ENCODE results near the gene CLDN9. TPM values are rescaled to one million over a fixed set of nuclear protein-coding genes. Genes with fewer than 3 reads are reported as not detected.

The CLDN9 gene
- total RNA-seq, 1 donor from 2014 or later, result 0.14 TPM

DNA sequence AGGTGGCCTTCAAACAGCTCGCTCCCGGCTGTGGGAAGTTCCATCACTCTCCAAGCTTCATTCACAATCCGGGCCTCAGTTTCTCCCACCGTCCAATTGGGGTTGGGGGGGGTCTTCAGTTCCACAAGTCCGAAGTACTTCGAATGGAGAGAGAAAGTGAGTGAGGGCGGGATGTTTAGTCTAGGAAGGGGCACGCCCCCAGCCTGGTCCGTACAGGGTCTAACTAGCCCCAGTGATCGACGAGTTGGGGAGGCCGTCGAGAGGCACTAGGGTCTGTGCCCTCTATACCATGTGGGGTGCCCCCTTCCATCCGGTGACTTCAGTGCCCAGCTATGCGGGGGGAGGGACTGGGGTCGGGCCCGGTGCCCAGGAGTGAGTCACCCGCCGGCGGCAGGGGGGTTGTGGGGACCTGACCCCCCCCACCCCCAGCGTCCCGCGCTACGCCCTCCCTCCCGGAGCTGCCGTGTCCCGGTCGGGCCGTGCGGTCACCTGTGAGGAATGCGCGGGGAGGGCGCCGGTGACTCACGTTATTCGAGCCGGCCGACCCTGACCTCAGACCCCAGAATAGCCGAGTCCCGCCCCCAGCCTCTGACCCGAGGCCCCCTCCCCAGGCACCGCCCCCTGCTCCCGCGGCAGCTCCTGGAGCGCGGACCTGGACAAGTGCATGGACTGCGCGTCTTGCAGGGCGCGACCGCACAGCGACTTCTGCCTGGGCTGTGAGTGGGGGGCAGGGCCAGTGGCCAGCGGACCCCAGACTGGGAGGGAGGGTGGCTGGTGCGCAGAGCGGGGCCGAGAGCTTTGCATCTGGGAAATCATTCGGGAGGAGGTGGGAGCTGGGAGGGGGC, 8.1 kb downstream of the CLDN9 start:
- peak; percentile 41 for DNase-seq (ENCODE audit: low spot score)
- Mint-ChIP-seq H3K4me1 (ENCODE audit: low read depth) (peaks cover 35% of the 10 kb centered on the region), H3K9me3 (no peaks in the 10 kb centered on the region), H3K27me3 (ENCODE audit: low read depth) (peaks cover 16% of the 10 kb centered on the region), H3K4me3 (ENCODE audit: low read depth) (peak overlapping the region; percentile 87), H3K27ac (peak overlapping the region; percentile 90), H3K36me3 (ENCODE audit: low read depth) (peaks cover 9% of the 10 kb centered on the region)
- intact Hi-C loops (cut with micrococcal nuclease), result loop anchor here (1.0 to 10.0 kb wide), 3 partner anchors 18 to 104 kb away; partner anchors contain the start of gene PKMYT1

GRCh38 chr16:3021449-3022207, 8.9 kb downstream of the CLDN9 start:
- Mint-ChIP-seq H3K4me1 (ENCODE audit: low read depth) (peaks cover 35% of the 10 kb centered on the region), H3K36me3 (ENCODE audit: low read depth) (peaks cover 17% of the 10 kb centered on the region), H3K4me3 (ENCODE audit: low read depth) (peak overlapping the region; percentile 87), H3K9me3 (no peaks in the 10 kb centered on the region), H3K27ac (peak overlapping the region; percentile 90), H3K27me3 (ENCODE audit: low read depth) (peaks cover 16% of the 10 kb centered on the region)
- intact Hi-C loops (cut with micrococcal nuclease), result loop anchor here (2.0 to 10.0 kb wide), 3 partner anchors 39 to 117 kb away; partner anchors contain the start of gene PKMYT1
- peak; percentile 69 for DNase-seq (ENCODE audit: low spot score)

- Mint-ChIP-seq H3K36me3 (ENCODE audit: low read depth) (peaks cover 23% of the 10 kb centered on the region), H3K27ac (peak overlapping the region; percentile 90)
Observed at GRCh38 chr16:3022208-3022683, 9.5 kb downstream of the CLDN9 start.

DNA sequence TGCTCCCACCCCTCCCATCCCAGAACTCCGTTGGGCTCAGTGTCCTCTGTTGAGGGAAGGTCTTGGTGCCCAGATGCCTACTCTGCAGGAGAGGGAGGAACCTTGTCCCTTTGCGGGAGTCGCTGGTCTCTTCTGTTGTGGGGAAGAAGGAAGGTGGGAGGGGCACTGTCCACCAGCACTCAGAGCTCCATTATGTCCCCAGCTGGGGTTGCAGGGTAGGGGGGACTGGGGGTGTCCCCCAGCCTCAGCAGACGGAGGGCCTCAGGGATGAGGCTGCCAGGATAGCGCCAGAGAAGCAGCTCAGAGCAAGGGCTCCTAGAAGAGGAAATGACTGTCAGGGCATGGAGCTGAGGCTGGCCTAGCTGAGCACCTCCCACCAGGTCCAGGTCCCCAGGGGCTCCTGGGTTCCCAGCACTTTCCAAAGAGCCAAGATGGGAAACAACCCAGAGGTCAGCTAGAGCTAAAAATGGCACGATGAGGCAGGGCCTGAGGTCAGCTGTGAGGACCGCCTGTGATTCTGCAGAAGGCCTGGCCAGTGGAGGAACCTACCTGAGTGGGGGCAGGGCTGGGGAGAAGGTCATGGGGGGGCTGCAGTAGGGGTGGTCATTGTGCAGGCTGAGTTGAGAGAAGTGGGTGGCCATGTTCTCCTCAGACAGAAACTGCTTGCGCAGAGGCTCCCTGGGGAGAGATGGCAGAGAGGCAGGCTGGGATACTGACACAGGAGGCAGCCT, 10.1 kb downstream of the CLDN9 start:
- intact Hi-C loops (cut with micrococcal nuclease), result loop anchor here (2.0 to 10.0 kb wide), 3 partner anchors 41 to 118 kb away; partner anchors contain the start of gene PKMYT1
- H3K27ac Mint-ChIP-seq, result peak overlapping the region; percentile 90
- H3K4me3 Mint-ChIP-seq (ENCODE audit: low read depth), result peak overlapping the region; percentile 87
- peaks cover 10% of the 10 kb centered on the region for H3K27me3 Mint-ChIP-seq (ENCODE audit: low read depth)
- H3K9me3 Mint-ChIP-seq, result no peaks in the 10 kb centered on the region
- peaks cover 28% of the 10 kb centered on the region for H3K36me3 Mint-ChIP-seq (ENCODE audit: low read depth)
- DNase-seq (ENCODE audit: low spot score), result no peak
- H3K4me1 Mint-ChIP-seq (ENCODE audit: low read depth), result peaks cover 35% of the 10 kb centered on the region

More at GRCh38 chr16:3022208-3022683, 9.5 kb downstream of the CLDN9 start:
- Mint-ChIP-seq H3K4me1 (ENCODE audit: low read depth) (peaks cover 35% of the 10 kb centered on the region), H3K4me3 (ENCODE audit: low read depth) (peak overlapping the region; percentile 87), H3K27me3 (ENCODE audit: low read depth) (peaks cover 11% of the 10 kb centered on the region), H3K9me3 (no peaks in the 10 kb centered on the region)
- DNase-seq (ENCODE audit: low spot score), result peak; percentile 64
- intact Hi-C loops (cut with micrococcal nuclease), result loop anchor here (2.0 to 10.0 kb wide), 3 partner anchors 40 to 117 kb away; partner anchors contain the start of gene PKMYT1

- H3K9me3 Mint-ChIP-seq, result no peaks in the 10 kb centered on the region
- H3K27ac Mint-ChIP-seq, result peak overlapping the region; percentile 90
- H3K36me3 Mint-ChIP-seq (ENCODE audit: low read depth), result peaks cover 28% of the 10 kb centered on the region
- peaks cover 7% of the 10 kb centered on the region for H3K27me3 Mint-ChIP-seq (ENCODE audit: low read depth)
- H3K4me1 Mint-ChIP-seq (ENCODE audit: low read depth), result peaks cover 37% of the 10 kb centered on the region
- intact Hi-C loops (cut with micrococcal nuclease), result loop anchor here (2.0 to 10.0 kb wide), 3 partner anchors 41 to 119 kb away; partner anchors contain the start of gene PKMYT1
- DNase-seq (ENCODE audit: low spot score), result no peak
- peak overlapping the region; percentile 87 for H3K4me3 Mint-ChIP-seq (ENCODE audit: low read depth)
Observed at GRCh38 chr16:3023415-3023668, 10.6 kb downstream of the CLDN9 start.

- peaks cover 39% of the 10 kb centered on the region for H3K4me1 Mint-ChIP-seq (ENCODE audit: low read depth)
- H3K27ac Mint-ChIP-seq, result peak within 1 kb of the TSS; percentile 90
- DNase-seq (ENCODE audit: low spot score), result peak; percentile 95
- peaks cover 28% of the 10 kb centered on the region for H3K36me3 Mint-ChIP-seq (ENCODE audit: low read depth)
- no peaks in the 10 kb centered on the region for H3K9me3 Mint-ChIP-seq
- H3K4me3 Mint-ChIP-seq (ENCODE audit: low read depth), result peak within 1 kb of the TSS; percentile 87
- peaks cover 3% of the 10 kb centered on the region for H3K27me3 Mint-ChIP-seq (ENCODE audit: low read depth)
- intact Hi-C loops (cut with micrococcal nuclease), result loop anchor here (2.0 to 10.0 kb wide), 3 partner anchors 42 to 119 kb away; partner anchors contain the start of gene PKMYT1
Observed at GRCh38 chr16:3023669-3024478, 11.2 kb downstream of the CLDN9 start, which contains the start of the genes HCFC1R1 and THOC6. Gene HCFC1R1, minus strand, starts transcription at chr16:3023942. Its CDS starts 1 bp downstream, at chr16:3023941. Gene THOC6, plus strand, starts transcription at chr16:3024035. Its CDS starts 292 bp downstream, at chr16:3024327.

GRCh38 chr16:3025032-3026002, 12.6 kb downstream of the CLDN9 start:
- H3K4me3 Mint-ChIP-seq (ENCODE audit: low read depth), result peak overlapping the region; percentile 21
- peaks cover 28% of the 10 kb centered on the region for H3K36me3 Mint-ChIP-seq (ENCODE audit: low read depth)
- no peak overlapping the region for H3K27ac Mint-ChIP-seq
- no peak for DNase-seq (ENCODE audit: low spot score)
- H3K27me3 Mint-ChIP-seq (ENCODE audit: low read depth), result peaks cover 5% of the 10 kb centered on the region
- intact Hi-C loops (cut with micrococcal nuclease), result loop anchor here (10.0 kb wide), 1 partner anchor 99 kb away; no protein-coding TSS in a partner anchor
- H3K9me3 Mint-ChIP-seq, result no peaks in the 10 kb centered on the region
- H3K4me1 Mint-ChIP-seq (ENCODE audit: low read depth), result peaks cover 45% of the 10 kb centered on the region

- H3K4me3 Mint-ChIP-seq (ENCODE audit: low read depth), result no peak overlapping the region
- H3K27me3 Mint-ChIP-seq (ENCODE audit: low read depth), result peaks cover 6% of the 10 kb centered on the region
- intact Hi-C loops (cut with micrococcal nuclease), result loop anchor here (10.0 kb wide), 1 partner anchor 99 kb away; no protein-coding TSS in a partner anchor
Observed at GRCh38 chr16:3026003-3026378, 13.3 kb downstream of the CLDN9 start.

DNA sequence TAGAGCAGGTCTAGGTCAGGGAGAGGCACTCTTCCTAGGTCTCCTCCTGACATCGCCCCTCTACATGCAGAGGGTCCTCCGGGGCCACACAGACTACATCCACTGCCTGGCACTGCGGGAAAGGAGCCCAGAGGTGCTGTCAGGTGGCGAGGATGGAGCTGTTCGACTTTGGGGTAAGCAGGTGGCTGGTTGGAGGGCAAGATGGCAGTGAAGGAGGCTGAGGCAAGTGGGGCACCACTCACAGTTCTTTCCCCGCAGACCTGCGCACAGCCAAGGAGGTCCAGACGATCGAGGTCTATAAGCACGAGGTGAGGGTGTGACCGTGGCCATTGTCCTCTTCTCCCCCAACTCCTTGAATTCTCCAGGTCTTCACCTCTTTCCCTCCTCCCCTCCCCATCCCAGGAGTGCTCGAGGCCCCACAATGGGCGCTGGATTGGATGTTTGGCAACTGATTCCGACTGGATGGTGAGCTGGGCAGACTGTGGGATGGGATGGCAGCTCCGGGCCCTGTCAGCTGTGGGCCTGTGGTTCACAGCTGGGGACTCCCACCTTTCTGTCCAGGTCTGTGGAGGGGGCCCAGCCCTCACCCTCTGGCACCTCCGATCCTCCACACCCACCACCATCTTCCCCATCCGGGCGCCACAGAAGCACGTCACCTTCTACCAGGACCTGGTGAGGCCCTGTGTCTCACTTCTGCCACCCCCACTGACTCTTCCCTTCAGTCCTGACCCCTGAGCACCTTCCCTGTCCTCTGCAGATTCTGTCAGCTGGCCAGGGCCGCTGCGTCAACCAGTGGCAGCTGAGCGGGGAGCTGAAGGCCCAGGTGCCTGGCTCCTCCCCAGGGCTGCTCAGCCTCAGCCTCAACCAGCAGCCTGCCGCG, 14.1 kb downstream of the CLDN9 start:
- Mint-ChIP-seq H3K27me3 (ENCODE audit: low read depth) (peaks cover 7% of the 10 kb centered on the region), H3K9me3 (no peaks in the 10 kb centered on the region), H3K36me3 (ENCODE audit: low read depth) (peaks cover 28% of the 10 kb centered on the region), H3K4me3 (ENCODE audit: low read depth) (no peak overlapping the region), H3K4me1 (ENCODE audit: low read depth) (peaks cover 38% of the 10 kb centered on the region), H3K27ac (no peak overlapping the region)
- intact Hi-C loops (cut with micrococcal nuclease), result loop anchor here (10.0 kb wide), 1 partner anchor 98 kb away; no protein-coding TSS in a partner anchor
- no peak for DNase-seq (ENCODE audit: low spot score)

More at GRCh38 chr16:3026003-3026378, 13.3 kb downstream of the CLDN9 start:
- H3K4me1 Mint-ChIP-seq (ENCODE audit: low read depth), result peaks cover 45% of the 10 kb centered on the region
- H3K36me3 Mint-ChIP-seq (ENCODE audit: low read depth), result peaks cover 28% of the 10 kb centered on the region
- no peak overlapping the region for H3K27ac Mint-ChIP-seq
- DNase-seq (ENCODE audit: low spot score), result no peak
- no peaks in the 10 kb centered on the region for H3K9me3 Mint-ChIP-seq

DNA sequence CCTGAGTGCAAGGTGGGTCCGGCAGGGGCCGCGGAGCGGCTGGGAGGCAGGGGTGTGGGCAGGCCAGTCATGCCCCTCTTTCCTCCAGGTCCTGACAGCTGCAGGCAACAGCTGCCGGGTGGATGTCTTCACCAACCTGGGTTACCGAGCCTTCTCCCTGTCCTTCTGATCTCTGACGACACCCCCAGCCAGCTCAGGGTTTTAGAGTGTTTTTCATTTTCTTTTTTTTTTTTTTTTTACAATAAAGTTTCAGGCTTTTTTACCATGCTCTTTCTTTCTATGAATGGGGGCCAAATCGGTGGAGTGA, 14.7 kb downstream of the CLDN9 start:
- H3K4me3 Mint-ChIP-seq (ENCODE audit: low read depth), result no peak overlapping the region
- peaks cover 32% of the 10 kb centered on the region for H3K4me1 Mint-ChIP-seq (ENCODE audit: low read depth)
- H3K27me3 Mint-ChIP-seq (ENCODE audit: low read depth), result peaks cover 10% of the 10 kb centered on the region
- no peak overlapping the region for H3K27ac Mint-ChIP-seq
- H3K36me3 Mint-ChIP-seq (ENCODE audit: low read depth), result peaks cover 28% of the 10 kb centered on the region
- no peaks in the 10 kb centered on the region for H3K9me3 Mint-ChIP-seq
- intact Hi-C loops (cut with micrococcal nuclease), result loop anchor here (10.0 kb wide), 1 partner anchor 97 kb away; no protein-coding TSS in a partner anchor
- DNase-seq (ENCODE audit: low spot score), result no peak
